Osteoblast (primary cell): ENCODE data around the gene LRATD1. TPM values are rescaled to one million over a fixed set of nuclear protein-coding genes. Genes with fewer than 3 reads are reported as not detected.

ENCODE experiments used
- DNase-seq: peaks from one replicate; pipeline ENCODE4 v3.0.0; 2011; ENCODE audit warnings: low spot score, mixed read lengths; ENCODE audit not compliant: insufficient read length; ENCODE audit errors: missing footprints
- H2AFZ ChIP-seq: 2 replicates; pipeline ENCODE4 v1.6.0; 2011; ENCODE audit warnings: mild to moderate bottlenecking, low read length
- H3K27ac ChIP-seq: 2 replicates; pipeline ENCODE4 v1.5.1; 2011; ENCODE audit warnings: mild to moderate bottlenecking, low read depth, low read length, moderate library complexity
- H3K27me3 ChIP-seq: 2 replicates; pipeline ENCODE4 v1.6.0; 2012; ENCODE audit warnings: mild to moderate bottlenecking, control low read depth, inconsistent platforms, low read length, moderate library complexity; ENCODE audit not compliant: insufficient read depth
- H3K36me3 ChIP-seq: 2 replicates; pipeline ENCODE4 v1.5.1; 2011; ENCODE audit warnings: mild to moderate bottlenecking, low read length, control low read depth, moderate library complexity; ENCODE audit not compliant: insufficient read depth
- H3K4me1 ChIP-seq: 2 replicates; pipeline ENCODE4 v1.5.1; 2011; ENCODE audit warnings: mild to moderate bottlenecking, low read length, control low read depth, moderate library complexity; ENCODE audit not compliant: insufficient read depth
- H3K4me2 ChIP-seq: 2 replicates; pipeline ENCODE4 v1.6.0; 2011; ENCODE audit warnings: mild to moderate bottlenecking, low read length; ENCODE audit not compliant: insufficient read depth
- H3K4me3 ChIP-seq: fragments of 200-600 bp; sonication (generic); 3 replicates; pipeline ENCODE4 v1.5.1; 2012; ENCODE audit warnings: mild to moderate bottlenecking, low read length, inconsistent platforms; ENCODE audit not compliant: insufficient read depth
- H3K79me2 ChIP-seq: 2 replicates; pipeline ENCODE4 v1.6.0; 2012; ENCODE audit warnings: mild to moderate bottlenecking, low read length, control low read depth, inconsistent platforms; ENCODE audit not compliant: insufficient read depth
- H3K9me3 ChIP-seq: 2 replicates; pipeline ENCODE4 v1.5.1; 2011; ENCODE audit warnings: low read depth, low read length, control low read depth
- H4K20me1 ChIP-seq: 2 replicates; pipeline ENCODE4 v1.6.0; 2012; ENCODE audit warnings: mild to moderate bottlenecking, low read length, control low read depth; ENCODE audit not compliant: insufficient read depth
- CTCF ChIP-seq: IDR thresholded peaks from 2 replicates; pipeline ENCODE4 v1.5.1; 2011; ENCODE audit warnings: mild to moderate bottlenecking, low read depth, low read length, moderate library complexity; ENCODE audit errors: extremely low read depth
- total RNA-seq: library from RNA; depleted of rRNA; stranded (reverse); fragments of >200 nt; gene quantifications from 2 replicates; pipeline ENCODE4 v1.2.3, GENCODE V29; 2012

Gene LRATD1
- total RNA-seq, 1 donor: 5.8 TPM

GRCh38 chr2:14661163-14661562 is 28.6 kb downstream of the LRATD1 start:
- Histone ChIP-seq H2AFZ (no peak overlapping the region), H4K20me1 (no peaks in the 10 kb centered on the region), H3K4me2 (no peak overlapping the region), H3K27me3 (no peaks in the 10 kb centered on the region), H3K4me3 (no peak overlapping the region), H3K36me3 (no peaks in the 10 kb centered on the region), H3K79me2 (no peaks in the 10 kb centered on the region), H3K27ac (no peak overlapping the region), H3K9me3 (no peaks in the 10 kb centered on the region), H3K4me1 (no peaks in the 10 kb centered on the region)
- TF ChIP-seq CTCF: no peak
- DNase-seq: no peak

DNA sequence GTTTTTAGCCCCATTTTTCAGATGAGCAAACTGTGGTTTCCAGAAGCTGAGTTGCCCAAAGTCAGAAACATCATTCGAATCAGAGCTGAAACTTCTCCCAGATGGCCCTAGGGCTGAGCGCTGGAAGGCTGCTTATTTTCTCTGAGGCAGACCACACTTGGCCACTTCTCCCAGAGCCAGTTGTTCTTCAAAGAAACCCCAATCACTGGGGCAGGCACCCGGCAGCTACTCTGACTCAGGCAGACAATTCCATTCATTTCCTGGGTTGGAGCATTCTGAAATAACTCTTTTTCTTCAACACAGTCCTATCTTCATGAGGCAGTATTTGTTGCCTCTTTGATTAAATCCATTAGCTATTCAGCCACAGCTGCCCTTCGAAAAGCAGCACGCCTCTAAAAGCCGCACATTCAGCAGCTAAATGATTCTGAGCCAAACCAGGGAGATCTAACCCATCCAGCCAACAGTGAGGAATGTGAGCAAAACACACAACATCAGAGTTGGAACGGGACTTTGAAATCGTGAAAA is 40.9 kb downstream of the LRATD1 start:
- no peak overlapping the region for H3K27ac ChIP-seq
- DNase-seq: no peak

DNA sequence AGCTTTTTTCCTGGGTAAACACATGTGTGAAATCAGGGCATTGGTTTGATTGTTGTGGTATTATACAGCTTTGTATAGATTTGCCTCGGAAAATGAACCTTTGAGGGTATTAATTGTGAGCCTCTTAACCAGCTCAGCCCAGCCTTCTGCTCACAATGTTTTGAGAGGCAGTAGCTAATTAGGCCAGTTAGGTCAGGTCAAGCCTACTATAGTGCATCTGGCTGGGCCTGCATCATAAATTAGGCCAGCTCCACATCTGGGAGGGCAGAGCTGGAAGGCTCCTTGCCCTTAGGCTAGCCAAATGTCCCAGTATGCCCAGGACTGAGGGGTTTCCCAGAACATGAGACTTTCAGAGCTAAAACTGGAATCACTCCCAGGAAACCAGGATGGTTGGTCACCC is 43.0 kb downstream of the LRATD1 start:
- Histone ChIP-seq H3K4me3 (no peak overlapping the region), H2AFZ (no peak overlapping the region), H3K4me2 (no peak overlapping the region), H4K20me1 (no peaks in the 10 kb centered on the region), H3K79me2 (no peaks in the 10 kb centered on the region), H3K27me3 (no peaks in the 10 kb centered on the region), H3K36me3 (no peaks in the 10 kb centered on the region), H3K4me1 (no peaks in the 10 kb centered on the region), H3K9me3 (peaks cover 3% of the 10 kb centered on the region), H3K27ac (no peak overlapping the region)
- no peak for TF ChIP-seq CTCF
- no peak for DNase-seq

More for the DNA sequence above, 40.9 kb downstream of the LRATD1 start:
- Histone ChIP-seq H3K4me2 (no peak overlapping the region), H2AFZ (no peak overlapping the region), H3K27me3 (no peaks in the 10 kb centered on the region), H3K4me3 (no peak overlapping the region), H3K9me3 (peaks cover 3% of the 10 kb centered on the region), H3K36me3 (no peaks in the 10 kb centered on the region), H3K4me1 (no peaks in the 10 kb centered on the region), H3K79me2 (no peaks in the 10 kb centered on the region), H4K20me1 (no peaks in the 10 kb centered on the region)
- TF ChIP-seq CTCF: no peak

DNA sequence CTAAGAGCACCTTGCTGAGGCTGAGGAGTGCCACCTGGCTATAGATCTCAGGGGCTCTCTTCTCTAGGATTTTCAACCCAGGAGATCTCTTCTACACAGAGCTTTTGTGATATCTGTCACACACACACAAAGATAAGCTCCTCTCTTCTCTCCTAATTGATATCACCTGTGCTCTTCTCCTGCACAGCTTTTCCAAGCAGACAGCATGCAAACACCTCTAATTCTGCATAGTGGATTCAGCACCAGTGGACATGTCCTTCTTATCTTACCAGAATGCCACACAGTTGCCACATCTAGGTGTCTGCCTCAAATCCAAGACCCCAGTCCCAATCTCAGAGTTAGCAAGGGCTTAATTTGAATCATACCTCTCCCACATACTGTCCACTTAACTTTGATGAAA is 43.9 kb downstream of the LRATD1 start:
- no peak for TF ChIP-seq CTCF
- no peaks in the 10 kb centered on the region for H4K20me1 ChIP-seq
- H3K4me3 ChIP-seq: no peak overlapping the region
- no peaks in the 10 kb centered on the region for H3K79me2 ChIP-seq
- H3K4me2 ChIP-seq: no peak overlapping the region
- no peak overlapping the region for H3K27ac ChIP-seq
- H3K9me3 ChIP-seq: peaks cover 3% of the 10 kb centered on the region
- no peak for DNase-seq
- H3K4me1 ChIP-seq: no peaks in the 10 kb centered on the region
- H2AFZ ChIP-seq: no peak overlapping the region
- H3K27me3 ChIP-seq: no peaks in the 10 kb centered on the region
- H3K36me3 ChIP-seq: no peaks in the 10 kb centered on the region
